ENCODE measurements around the gene ALDH3B1.
A peak's percentile ranks its signal among the peaks of the same experiment; 100 is the strongest.

The ALDH3B1 gene

DNA sequence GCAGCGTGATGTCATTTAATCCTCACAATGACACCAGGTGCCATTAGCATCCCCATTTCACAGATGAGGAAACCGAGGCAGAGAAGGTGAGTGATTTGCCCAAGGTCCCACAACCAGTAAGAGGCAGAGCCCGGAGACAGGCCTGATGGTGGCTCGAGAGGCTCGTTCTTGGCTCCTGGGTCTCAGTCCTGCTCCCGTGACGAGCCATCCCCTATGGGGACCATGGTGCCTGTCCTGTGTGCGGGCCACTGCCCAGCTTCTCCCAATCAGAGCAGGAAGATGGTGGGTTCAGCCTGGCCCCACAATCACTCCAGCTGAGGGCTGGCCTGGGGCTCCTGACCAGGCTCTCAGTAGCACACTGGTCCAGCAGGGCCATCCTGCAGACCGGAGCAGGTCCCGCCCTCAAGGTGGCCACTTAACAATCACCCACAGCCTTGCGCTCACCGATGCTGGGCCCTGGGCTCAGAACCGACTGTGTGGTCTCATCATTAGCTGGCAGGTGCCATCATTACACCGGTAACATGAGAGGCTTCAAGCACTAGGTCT is 3.6 kb downstream of the ALDH3B1 start:
- no peak for DNase-seq (ENCODE audit: low spot score)

DNA sequence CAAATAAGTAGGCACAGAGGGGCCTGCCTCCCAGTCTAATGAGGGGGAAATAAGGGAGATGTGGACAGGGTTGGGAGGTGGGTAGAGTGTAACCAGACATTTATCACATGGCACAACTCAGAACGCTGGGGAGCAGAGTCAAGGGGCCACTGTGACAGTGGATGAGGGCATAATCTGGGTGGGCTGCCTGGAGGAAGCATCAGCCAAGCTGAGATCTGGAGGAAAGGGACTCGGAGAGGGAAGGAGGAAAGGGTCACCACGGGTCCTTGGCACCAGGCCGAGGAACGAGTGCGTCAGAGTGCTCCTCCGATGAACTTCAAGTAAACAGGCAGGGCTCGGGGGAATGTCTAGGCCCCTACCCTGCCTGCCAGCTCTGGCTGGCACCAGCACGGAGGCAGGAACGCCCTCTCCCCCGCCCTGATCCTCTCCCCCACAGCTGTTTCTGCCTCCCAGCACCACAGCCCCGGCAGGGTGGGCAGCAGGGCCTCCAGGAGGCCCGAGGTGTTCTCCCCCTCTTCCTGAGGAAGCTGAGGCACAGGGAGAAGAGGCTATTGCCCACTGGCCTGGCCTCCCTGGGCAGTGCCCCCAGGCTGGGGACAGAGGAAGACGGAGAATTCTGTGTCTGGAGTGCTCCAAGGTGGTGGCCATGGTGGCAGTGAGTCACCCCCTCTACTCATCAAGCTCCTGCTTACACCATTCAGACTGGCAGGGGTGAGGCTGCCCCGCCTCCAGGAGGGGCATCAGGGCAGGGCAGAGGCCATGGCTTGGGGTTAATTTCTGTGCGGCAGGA is 4.2 kb downstream of the ALDH3B1 start:
- no peak for DNase-seq (ENCODE audit: low spot score)

DNA sequence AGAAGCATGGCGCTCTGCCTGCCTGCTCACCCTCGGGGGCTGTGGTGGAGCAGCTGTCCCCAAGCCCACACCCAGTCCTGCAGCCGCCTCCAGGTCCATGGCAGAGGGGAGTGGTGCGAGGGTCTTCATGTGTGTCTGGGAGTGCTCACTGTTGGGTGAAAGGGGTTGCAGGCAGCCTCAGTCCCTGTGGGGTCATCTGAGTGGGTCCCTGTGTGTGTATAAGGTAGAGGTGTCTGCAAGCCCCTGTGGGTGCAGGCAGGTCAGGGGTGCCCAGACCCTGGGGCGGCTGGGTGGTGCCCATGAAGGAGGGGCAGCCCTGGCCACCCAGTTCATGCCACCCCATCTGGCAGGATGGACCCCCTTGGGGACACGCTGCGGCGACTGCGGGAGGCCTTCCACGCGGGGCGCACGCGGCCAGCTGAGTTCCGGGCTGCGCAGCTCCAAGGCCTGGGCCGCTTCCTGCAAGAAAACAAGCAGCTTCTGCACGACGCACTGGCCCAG is 4.9 kb downstream of the ALDH3B1 start:
- DNase-seq (ENCODE audit: low spot score): no peak

DNA sequence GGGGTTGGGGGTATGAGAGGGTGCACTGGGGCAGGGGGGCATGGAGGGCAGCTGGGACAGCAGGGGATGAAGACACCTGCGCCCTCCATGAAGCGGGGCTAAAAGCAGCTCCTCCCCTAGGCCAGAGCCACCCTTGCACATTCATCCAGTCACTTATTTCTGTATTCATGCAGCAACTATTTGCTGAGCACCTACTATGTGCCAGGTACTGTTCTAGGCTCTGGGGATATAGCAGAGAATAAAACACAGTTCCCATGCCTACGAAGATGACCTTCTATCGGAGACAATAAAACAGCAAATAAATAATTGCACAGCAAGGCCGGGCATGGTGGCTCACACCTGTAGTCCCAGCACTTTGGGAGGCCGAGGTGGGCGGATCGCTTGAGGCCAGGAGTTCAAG is 5.3 kb downstream of the ALDH3B1 start:
- no peak for DNase-seq (ENCODE audit: low spot score)

DNA sequence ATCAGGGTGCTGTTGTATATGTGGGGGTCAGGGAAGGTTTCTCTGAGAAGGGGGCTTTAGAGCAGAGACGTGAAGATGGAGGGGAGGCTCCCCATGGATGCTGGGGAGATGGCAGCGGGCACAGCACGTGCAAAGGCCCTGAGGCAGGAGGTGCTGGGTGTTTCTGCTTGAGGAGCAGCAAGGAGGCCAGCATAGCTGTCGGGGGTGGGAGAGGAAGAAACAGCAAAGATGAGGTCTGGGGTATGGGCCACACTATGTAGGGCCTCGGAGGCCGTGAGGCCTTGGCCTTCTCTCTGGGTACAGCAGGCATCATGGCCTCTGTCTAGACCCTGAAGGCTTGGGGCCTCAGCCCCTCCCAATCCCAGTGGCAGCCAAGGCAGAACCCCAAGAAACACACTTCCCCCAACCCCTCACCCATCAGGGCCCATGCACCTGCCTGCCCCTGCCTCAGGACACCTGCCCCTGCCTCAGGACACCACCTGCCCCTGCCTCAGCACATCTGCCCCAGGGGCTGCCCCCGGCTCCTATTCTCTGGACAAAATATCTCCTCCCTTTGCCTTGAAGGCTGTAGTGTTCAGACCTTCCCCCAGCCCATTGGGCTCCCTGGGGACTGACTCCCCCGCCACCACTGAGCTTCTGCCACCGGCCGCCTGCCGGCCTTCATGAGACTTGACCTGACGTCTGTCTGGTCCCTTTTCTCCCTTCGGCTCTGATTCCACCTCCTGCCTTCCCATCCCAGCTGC is 6.2 kb downstream of the ALDH3B1 start:
- DNase-seq (ENCODE audit: low spot score): no peak

DNA sequence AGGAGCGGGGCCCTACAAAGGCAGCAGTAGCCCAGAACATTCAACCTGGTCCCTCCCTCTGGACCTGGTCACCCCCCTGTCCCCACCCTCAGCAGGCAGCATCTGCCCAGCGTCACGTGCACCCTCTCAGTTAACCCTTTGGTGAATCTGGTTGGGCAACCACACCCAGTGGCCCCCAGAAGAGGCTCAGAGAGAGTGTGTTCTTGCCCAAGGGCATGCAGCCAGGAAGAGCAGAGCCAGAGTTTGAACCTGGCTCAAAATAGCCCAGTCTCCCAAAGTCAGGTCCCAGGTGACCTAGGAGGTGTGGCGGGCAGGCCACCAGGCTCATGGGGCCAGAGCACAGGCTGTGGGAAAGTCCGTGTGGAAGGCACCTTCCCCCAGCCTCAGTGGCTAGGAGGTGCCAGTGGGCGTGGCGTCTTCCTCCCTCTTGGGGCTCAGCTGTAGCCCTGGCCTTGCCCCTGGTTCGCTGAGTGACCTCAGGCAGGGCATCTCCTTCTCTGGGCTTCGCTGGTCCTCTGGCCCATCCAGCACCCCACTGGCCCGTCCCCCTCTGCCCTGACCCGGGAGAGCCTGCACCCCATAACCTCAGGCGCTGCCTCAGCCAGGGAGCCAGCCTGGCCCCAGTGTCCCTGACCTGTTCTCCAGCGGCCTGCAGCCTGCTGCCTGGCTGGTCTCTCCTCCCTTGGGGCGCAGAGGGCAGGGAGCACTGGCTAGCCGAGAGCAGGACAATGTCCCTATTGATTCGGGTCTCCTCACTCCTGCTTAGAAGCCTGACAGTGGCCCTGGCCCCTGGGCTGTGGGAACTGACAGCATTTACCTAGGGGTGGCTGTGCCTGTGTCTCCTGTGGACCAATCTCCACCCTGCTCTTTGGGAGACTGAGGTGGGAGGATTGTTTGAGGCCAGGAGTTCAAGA is 7.0 kb downstream of the ALDH3B1 start:
- no peak for DNase-seq (ENCODE audit: low spot score)

DNA sequence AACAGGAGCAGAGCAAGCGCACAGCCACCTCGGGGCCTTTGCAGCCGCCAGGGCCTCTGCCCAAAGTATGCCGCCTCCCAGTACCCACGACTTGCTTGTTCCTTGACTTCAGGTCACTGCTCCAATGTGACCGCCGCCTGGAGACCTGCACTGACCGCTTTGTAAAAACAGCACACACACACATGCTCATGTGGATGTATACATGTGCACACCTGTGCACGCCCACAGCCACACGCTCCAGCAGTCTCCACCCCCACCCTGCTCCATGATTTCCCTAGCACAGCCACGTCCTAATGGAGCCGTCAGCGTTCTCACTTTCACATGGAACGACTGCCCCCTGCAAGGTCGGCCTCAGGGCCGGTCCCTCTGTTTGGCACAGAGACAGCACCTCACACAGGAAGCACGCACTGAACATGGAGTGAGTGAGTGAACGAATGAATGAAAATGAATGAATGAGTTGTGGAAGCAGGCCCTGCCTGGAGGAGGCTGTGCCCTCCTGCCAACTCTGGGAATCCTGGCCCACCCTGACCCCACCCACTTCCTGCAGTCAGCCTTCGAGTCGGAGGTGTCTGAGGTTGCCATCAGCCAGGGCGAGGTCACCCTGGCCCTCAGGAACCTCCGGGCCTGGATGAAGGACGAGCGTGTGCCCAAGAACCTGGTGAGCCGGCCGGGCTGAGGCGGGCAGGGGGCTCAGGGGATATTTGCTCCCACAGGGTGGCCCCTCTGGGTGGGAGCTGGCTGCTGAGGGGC is 8.0 kb downstream of the ALDH3B1 start:
- DNase-seq (ENCODE audit: low spot score): no peak

DNA sequence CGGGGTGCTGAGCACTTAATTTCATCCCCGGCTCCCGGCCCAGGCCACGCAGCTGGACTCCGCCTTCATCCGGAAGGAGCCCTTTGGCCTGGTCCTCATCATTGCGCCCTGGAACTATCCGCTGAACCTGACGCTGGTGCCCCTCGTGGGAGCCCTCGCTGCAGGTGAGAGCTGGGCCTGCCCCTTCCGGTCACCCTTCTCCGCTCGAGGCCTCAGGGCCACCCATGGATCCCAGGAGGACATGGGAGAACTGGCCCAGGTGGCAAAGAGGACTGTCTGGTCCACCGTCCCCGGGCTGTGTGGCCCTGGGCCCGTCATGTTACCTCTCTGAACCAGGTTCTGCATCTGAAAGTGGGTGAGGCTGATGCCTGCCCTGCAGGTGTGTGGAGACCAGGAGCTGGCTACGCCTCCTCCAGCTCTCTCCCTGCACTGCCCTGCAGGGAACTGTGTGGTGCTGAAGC is 8.6 kb downstream of the ALDH3B1 start:
- DNase-seq (ENCODE audit: low spot score): no peak

DNA sequence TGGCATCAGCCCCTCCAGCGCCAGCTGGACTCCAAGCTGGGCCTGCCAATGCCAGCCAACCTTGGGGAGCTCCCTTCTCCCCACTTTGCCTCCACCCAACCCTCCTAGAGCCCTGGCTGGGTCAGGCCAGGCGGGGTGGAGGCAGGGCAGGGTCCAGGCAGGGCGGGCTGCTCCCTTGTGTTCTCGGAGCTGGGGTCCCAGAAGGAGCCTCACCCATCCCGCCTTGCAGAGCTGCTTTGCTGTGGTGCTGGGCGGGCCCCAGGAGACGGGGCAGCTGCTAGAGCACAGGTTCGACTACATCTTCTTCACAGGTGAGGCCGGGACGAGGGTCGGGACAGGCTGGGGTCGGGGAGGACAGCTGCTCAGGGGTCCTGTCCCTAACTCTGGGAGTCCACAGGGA is 9.4 kb downstream of the ALDH3B1 start:
- no peak for DNase-seq (ENCODE audit: low spot score)

DNA sequence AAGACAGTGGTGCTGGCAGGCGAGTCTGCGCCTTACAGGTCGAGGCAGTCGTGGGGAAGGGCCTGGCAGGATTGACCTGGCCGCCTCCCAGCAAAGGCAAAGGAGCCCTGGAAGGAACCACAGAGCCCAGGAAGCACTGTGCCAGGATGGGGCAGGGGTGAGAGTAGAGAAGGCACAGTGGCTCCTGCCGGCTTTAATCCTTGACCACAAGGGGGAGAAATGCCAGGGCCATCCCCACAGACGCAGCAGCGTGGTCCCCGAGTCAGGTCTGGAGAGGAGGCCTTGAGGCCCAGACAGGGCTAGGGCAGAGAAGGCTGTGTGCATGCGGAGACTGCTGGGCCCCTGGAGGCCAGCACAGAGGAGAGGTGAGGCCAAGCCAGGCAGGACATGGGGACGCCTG is 10.4 kb downstream of the ALDH3B1 start:
- DNase-seq (ENCODE audit: low spot score): no peak

DNA sequence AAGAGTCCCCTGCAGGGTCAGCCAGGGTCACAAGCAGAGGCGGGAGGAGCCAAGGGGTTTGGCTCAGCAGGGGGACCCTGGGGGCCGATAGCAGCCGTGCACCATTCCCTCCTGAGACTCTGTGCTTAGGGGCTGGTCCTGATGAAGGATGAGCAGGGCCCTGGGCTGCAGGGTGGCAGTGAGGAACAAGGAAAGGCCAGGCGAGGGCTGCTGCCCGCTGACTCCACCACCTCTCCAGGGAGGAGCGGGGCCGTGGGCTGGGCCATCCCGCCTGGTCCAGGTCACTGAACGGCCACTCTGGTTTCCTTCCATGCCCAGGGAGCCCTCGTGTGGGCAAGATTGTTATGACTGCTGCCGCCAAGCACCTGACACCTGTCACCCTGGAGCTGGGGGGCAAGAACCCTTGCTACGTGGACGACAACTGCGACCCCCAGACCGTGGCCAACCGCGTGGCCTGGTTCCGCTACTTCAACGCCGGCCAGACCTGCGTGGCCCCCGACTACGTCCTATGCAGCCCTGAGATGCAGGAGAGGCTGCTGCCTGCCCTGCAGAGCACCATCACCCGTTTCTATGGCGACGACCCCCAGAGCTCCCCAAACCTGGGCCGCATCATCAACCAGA is 11.2 kb downstream of the ALDH3B1 start:
- no peak for DNase-seq (ENCODE audit: low spot score)

DNA sequence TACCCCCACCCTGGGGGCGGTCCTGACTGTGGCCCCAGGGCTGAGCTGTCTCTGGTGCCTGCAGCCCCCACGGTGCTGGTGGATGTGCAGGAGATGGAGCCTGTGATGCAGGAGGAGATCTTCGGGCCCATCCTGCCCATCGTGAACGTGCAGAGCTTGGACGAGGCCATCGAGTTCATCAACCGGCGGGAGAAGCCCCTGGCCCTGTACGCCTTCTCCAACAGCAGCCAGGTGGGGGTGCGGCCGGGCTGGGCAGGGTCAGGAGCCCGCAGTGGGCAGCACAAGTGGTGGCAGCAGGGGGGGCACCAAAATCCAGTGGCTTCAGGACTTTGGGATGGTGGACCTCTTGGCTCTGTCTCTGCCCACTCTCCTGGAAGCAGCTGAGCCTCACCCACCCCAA is 12.4 kb downstream of the ALDH3B1 start:
- DNase-seq (ENCODE audit: low spot score): no peak

DNA sequence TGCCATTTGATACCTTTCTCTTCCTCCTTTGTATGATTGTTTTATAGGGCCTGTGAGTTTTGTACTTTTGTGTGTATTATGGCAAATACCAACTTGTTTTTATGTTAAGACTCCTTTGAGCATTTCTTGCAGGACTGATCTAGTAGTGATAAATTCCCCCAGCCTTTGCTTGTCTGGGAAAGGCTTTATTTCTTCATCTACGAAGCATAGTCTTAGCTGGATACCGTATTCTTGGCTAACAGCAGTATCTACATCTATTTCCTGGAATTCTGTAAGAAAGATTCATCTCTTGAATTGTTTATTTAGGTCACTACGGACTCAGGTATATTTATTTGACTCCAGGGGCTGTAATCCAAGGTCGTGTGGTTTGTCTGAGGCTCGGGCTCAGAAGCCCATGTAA is 14.4 kb downstream of the ALDH3B1 start:
- no peak for DNase-seq (ENCODE audit: low spot score)

DNA sequence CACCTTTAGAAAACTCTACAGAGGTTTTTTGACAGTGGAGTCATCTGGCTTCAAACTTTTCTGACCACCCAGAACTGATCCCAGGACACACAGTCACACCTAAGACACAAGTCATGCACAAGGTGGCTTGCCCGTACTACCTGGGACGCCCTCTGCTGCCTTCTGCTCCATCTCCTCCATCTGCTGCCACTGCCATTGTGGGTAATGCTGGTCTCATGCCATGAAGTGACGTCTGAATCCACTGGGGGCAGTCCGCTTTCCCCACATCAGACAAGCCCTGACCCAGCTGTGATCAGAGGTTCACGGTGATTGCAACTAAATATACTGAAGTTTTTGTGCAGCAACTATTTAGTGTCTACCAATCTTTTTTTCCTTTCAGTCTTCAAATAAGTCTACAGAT is 14.9 kb downstream of the ALDH3B1 start:
- DNase-seq (ENCODE audit: low spot score): no peak

DNA sequence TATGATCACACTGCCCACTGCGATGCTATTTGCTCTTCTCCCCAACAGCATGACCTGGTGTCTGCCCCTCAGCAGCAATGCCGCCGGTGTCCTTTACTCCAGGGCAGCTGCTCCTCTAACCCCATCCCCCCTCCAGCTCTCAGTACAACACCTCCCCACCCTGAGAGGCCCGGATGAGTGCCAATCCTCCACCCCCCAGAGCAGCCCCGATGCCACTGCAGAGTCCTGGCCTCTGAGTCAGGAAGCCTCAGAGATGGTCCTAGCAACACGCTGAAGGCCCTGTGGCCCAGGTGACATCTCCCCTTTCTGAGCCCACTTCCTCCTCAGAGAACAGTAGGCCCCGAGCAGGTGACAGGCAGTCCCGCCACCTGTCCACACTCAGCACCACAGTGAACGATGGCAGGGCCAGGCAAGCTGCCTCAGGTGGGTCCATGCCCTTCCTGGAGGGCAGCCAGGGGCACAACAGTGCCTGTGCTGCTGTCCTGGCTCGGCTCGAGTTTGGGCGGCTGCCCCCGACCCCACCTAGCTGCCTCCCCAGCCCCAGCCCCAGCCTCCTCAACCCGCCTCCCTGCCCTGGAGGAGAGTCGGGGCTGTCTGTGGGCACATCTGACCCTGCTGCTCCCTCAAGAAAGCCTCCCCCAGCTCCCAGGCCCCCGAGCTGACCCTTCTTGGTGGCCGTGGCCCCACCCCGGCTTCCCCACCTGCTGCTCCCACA is 16.4 kb downstream of the ALDH3B1 start:
- DNase-seq (ENCODE audit: low spot score): no peak

DNA sequence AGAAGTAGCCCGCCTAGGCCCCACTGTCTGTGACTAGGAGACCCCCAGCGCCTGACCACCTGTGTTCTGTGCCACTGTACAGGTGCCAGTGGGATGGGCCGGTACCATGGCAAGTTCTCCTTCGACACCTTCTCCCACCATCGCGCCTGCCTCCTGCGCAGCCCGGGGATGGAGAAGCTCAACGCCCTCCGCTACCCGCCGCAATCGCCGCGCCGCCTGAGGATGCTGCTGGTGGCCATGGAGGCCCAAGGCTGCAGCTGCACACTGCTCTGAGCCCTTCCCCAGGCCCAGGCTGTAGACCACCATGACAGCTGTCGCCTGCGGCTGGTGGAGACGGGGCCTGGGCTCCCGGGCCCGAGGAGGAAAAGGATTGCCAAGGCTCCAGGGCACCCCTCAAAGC is 17.5 kb downstream of the ALDH3B1 start:
- no peak for DNase-seq (ENCODE audit: low spot score)

DNA sequence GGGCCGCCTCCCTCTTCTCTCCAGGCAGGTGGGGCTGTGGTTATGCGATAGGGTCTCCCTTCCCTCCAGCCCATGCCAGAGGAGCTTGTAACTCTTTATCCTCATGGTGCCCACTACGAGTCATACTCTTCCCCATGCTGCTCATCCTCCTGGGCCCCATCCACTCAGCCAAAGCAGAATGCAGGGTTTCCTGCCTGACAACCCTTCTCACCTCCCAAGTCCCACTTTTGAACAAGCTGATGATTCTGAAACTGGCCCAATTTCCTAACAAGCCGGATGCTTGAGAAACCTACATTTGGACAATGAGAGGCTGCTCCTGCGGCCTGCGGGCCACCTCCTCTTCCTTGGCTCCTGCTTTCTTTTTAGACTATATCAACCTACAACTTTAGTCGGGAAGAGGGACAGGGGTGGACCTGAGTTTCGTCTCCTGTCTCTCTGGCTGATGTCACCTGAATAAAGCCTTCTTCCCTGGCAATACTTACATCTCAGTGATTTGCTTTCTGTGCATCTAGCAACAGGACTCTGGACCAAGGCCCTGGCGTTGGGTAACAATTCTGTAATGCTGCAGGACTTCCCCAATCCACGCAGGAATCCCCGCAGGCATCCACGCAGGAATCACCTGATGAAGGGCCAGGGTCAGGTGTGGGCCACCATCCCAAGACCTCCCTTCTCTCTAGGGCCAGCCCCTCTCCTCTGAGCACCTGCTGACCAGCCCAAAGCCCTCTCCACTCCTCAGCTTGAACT is 18.8 kb downstream of the ALDH3B1 start:
- DNase-seq (ENCODE audit: low spot score): no peak

DNA sequence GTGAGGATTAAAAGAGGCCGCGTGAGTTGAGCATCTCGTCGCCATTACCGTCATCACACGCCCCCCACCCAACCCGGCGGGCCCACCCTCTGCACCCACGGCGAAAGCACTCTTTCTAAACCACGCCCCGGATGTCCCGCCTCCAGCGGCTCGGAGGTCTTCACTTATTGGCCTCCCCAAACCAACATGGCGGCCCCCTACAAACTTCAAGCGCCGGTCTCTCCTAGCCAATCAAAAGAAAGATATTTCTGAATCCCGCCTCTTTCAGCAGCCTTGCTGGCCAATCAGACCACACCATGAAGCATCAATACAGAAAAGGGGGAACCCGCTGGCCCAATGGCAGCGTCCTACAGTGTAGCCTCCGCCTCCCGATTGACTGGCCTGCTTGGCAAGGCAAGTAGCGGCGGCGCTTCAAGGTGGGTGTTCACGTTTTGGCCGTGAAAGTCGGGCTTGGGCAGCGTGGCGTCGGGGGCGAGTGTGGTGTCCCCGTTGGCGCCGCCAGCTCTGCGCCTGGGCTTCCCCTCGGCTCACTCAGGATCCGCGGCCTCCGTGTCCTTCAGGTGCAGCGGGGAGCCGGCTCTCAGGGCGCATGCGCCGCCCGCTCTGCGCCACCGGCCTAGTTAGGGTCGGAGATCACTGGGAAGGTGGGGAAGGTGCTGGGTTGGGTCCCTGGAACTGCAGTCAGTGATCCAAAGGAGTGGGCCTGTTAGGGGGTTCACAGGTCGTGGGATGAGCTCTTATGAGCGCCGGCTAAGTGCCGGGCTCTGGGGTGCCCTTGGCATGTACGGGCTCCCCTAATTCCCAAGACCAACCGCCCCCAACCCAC is 20.4 kb downstream of the ALDH3B1 start, which contains the start of gene NDUFS8:
Gene NDUFS8, plus strand, starts transcription at position 364 of the 826 bp plus-strand sequence. CDS start 1,471 bp downstream, outside the sequence.
- DNase-seq (ENCODE audit: low spot score): peak; percentile 100

All from putamen (tissue), 1 donor.